Stimulated activated CD4-positive, alpha-beta T cell treated with anti-CD3 and anti-CD28 coated beads, Interleukin-12 subunit alpha, Interleukin-12 subunit beta, amount 100 ng/mL, for 24 hours (primary cell): Measurements from ENCODE around the gene ENTPD2.
A peak's percentile ranks its signal among the peaks of the same experiment; 100 is the strongest.

Source experiments
- DNase-seq, 2 experiments: peaks; one replicate each; pipeline ENCODE4 v3.0.0-alpha.2; 2020; ENCODE audit warnings: low read depth in 2 of 2

The ENTPD2 gene

GRCh38 chr9:137030006-137030405, 23.9 kb downstream of the ENTPD2 start:
- no peak for DNase-seq

- DNase-seq, result peak; percentile 51 to 76
These were observed 24.6 kb downstream of the ENTPD2 start for GRCh38 chr9:137029058-137029936.

- peak; percentile 32 to 53 for DNase-seq
These were observed 25.4 kb downstream of the ENTPD2 start for GRCh38 chr9:137028263-137029057.

- DNase-seq, result no peak
These were observed 26.2 kb downstream of the ENTPD2 start, which contains the start of gene ABCA2 for GRCh38 chr9:137027369-137028262. Gene ABCA2, minus strand, starts transcription at chr9:137028237. Its CDS starts 97 bp downstream, at chr9:137028140.

- no peak for DNase-seq
These were observed 27.0 kb downstream of the ENTPD2 start for GRCh38 chr9:137026828-137027227.

- no peak for DNase-seq
These were observed 27.5 kb downstream of the ENTPD2 start for GRCh38 chr9:137026384-137026783.

- DNase-seq, result no peak
These were observed 28.3 kb downstream of the ENTPD2 start for GRCh38 chr9:137025517-137025966.

- no peak for DNase-seq
These were observed 30.3 kb downstream of the ENTPD2 start for GRCh38 chr9:137023583-137023991.

- DNase-seq, result no peak
These were observed 30.7 kb downstream of the ENTPD2 start for GRCh38 chr9:137023157-137023556.

- no peak for DNase-seq
These were observed 31.2 kb downstream of the ENTPD2 start for GRCh38 chr9:137022662-137023008.

- DNase-seq, result peak; percentile 54 to 75
These were observed 31.7 kb downstream of the ENTPD2 start for GRCh38 chr9:137021979-137022661.

- no peak for DNase-seq
These were observed 32.3 kb downstream of the ENTPD2 start for GRCh38 chr9:137021568-137021978.

GRCh38 chr9:137020771-137021567, 32.9 kb downstream of the ENTPD2 start:
- DNase-seq, result no peak

- no peak for DNase-seq
These were observed 33.8 kb downstream of the ENTPD2 start for GRCh38 chr9:137019891-137020683.

GRCh38 chr9:137018761-137019559, 34.9 kb downstream of the ENTPD2 start:
- no peak for DNase-seq

- no peak for DNase-seq
These were observed 35.9 kb downstream of the ENTPD2 start for GRCh38 chr9:137017791-137018497.

- DNase-seq, result no peak
These were observed 36.8 kb downstream of the ENTPD2 start for GRCh38 chr9:137017071-137017470.

GRCh38 chr9:137016436-137016835, 37.4 kb downstream of the ENTPD2 start:
- no peak for DNase-seq
